GM06990 (cell line): ENCODE data around the gene JPH4.

Experiments used
- DNase-seq: peaks from one replicate; pipeline ENCODE4 v3.0.0-alpha.2; 2011; ENCODE audit not compliant: insufficient read length; ENCODE audit errors: extremely low read depth
- H3K27me3 ChIP-seq: replicated peaks from 2 replicates; pipeline ENCODE4 v1.6.0; 2011; ENCODE audit warnings: low read length; ENCODE audit not compliant: control insufficient read depth, insufficient read depth
- H3K36me3 ChIP-seq: 2 replicates; pipeline ENCODE4 v1.5.1; 2011; ENCODE audit warnings: low read length; ENCODE audit not compliant: control insufficient read depth, insufficient read depth
- H3K4me3 ChIP-seq: replicated peaks from 2 replicates; pipeline ENCODE4 v1.5.1; 2011; ENCODE audit warnings: low read depth, mild to moderate bottlenecking, control low read depth, low read length
- TF ChIP-seq, protein P1 (sequence below): IDR thresholded peaks from 2 replicates; pipeline ENCODE4 v1.5.1; 2011; ENCODE audit warnings: low read length, control low read depth, mild to moderate bottlenecking, inconsistent platforms; ENCODE audit not compliant: insufficient read depth, poor library complexity, severe bottlenecking

Gene JPH4

DNA sequence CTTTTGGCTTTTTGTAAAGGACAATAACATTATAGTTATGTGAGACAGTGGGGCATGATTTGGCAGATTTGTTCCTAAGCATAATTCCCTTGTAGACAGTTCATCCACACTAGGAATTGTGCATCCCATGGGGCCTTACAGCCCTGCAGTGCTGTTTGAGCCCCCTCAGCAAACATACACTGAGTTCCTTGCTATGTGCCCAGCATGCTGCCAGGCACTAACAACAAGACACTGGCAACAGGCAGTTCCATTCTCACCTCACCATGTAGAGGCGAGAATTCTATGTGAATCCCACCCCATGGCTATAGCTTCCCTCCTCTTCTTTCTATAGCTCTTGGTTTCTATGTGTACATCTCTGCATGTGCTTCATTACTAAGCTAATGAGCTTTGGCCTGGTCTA lies 20.6 kb downstream of the JPH4 start:
- no peak for DNase-seq
- TF ChIP-seq, protein P1, sequence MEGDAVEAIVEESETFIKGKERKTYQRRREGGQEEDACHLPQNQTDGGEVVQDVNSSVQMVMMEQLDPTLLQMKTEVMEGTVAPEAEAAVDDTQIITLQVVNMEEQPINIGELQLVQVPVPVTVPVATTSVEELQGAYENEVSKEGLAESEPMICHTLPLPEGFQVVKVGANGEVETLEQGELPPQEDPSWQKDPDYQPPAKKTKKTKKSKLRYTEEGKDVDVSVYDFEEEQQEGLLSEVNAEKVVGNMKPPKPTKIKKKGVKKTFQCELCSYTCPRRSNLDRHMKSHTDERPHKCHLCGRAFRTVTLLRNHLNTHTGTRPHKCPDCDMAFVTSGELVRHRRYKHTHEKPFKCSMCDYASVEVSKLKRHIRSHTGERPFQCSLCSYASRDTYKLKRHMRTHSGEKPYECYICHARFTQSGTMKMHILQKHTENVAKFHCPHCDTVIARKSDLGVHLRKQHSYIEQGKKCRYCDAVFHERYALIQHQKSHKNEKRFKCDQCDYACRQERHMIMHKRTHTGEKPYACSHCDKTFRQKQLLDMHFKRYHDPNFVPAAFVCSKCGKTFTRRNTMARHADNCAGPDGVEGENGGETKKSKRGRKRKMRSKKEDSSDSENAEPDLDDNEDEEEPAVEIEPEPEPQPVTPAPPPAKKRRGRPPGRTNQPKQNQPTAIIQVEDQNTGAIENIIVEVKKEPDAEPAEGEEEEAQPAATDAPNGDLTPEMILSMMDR, result no peak
- Histone ChIP-seq H3K27me3 (no peaks in the 10 kb centered on the region), H3K4me3 (peak overlapping the region; percentile 87), H3K36me3 (peaks cover 30% of the 10 kb centered on the region)

DNA sequence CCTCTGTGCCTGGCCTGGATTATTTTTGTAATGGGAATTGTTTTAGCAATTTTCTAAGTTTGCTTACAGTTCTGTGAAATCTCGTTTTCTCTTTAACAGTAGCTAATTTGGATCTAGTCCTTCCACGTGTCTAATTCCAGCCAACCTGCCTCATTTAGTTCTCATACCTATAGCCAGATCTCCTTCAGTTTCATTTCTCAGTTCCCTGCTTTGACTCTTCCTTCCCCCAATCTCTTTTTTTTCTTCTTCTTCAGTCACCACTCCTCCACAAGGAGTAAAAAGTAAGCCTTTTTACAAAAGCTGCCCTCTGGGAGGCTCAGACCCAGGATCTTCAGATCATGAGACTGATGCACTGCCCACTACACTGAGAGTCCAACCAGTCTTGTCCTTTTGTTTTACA lies 21.1 kb downstream of the JPH4 start:
- H3K4me3 ChIP-seq, result peak overlapping the region; percentile 87
- TF ChIP-seq, protein P1, result no peak
- no peak for DNase-seq

DNA sequence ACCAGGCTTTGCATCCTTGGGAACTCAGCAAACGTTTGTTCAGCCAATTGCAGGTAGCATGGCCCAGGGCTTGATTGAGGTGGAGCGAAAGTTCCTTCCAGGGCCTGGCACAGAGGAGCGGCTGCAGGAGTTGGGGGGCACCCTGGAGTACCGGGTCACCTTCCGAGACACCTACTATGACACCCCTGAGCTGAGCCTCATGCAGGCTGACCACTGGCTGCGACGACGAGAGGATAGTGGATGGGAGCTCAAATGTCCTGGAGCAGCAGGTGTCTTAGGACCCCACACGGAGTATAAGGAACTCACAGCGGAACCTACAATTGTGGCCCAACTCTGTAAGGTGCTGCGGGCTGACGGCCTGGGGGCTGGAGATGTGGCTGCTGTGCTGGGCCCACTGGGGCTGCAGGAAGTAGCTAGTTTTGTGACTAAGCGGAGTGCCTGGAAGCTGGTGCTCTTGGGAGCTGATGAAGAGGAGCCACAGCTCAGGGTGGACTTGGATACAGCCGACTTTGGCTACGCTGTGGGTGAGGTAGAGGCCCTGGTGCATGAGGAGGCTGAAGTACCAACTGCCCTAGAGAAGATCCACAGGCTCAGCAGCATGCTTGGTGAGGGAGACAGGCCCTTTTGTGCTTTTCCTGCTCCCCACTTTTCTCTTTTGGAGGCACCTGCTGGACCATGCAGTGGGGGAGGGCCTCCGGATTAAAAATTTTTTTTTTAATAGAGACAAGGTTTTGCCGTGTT lies 21.7 kb downstream of the JPH4 start:
- TF ChIP-seq, protein P1, result no peak
- DNase-seq, result peak; percentile 46
- H3K27me3 ChIP-seq, result no peaks in the 10 kb centered on the region
- H3K4me3 ChIP-seq, result peak overlapping the region; percentile 87
- peaks cover 23% of the 10 kb centered on the region for H3K36me3 ChIP-seq

More for the DNA sequence above, 21.1 kb downstream of the JPH4 start:
- peaks cover 29% of the 10 kb centered on the region for H3K36me3 ChIP-seq
- H3K27me3 ChIP-seq, result no peaks in the 10 kb centered on the region

DNA sequence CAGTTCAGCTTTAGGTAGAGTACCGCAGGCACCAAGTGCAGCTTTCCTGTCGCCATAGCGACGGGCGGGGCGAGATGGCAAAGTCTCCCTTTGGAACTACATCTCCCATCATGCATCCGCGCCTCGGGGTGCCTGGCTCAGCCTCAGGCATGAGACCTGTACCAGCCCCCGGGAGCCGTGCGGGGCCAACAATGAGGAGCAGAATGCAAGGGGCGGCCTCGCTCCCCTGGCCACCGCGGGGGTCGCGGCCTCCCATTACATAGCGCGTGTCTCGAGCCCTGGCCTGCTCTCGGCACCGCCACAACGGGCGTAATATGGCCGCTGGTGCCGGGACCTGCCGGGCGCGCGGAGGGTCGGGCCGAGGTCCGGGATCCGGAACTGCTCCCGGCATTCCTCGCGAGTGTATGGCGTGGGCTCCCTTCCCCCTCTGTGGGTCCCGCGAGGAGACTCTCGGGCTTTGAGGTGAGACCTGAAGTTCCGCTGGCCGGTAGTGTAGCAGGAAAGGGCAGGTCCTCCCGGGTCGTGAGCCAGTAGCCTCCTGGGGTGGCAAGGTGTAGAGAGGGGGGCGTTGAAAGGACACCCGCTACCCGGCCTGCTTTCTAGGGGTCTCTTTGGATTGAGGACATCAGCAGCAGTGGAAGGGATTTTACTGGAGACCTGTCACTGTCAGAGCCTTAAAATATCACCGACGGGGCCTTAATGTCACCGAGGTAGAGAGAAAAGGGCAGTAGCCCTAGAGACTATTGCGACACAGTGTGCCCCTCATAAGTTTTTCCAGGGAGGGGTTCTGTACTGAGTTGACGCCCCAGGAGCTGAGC lies 22.5 kb downstream of the JPH4 start, which contains the start of gene THTPA:
Gene THTPA (plus strand): TSS at position 390 of the 818 bp plus-strand sequence. CDS start 487 bp downstream, outside the sequence.
- H3K4me3 ChIP-seq, result peak within 1 kb of the TSS; percentile 87
- H3K27me3 ChIP-seq, result no peaks in the 10 kb centered on the region
- peaks cover 16% of the 10 kb centered on the region for H3K36me3 ChIP-seq
- TF ChIP-seq, protein P1, result no peak
- peak; percentile 91 for DNase-seq

DNA sequence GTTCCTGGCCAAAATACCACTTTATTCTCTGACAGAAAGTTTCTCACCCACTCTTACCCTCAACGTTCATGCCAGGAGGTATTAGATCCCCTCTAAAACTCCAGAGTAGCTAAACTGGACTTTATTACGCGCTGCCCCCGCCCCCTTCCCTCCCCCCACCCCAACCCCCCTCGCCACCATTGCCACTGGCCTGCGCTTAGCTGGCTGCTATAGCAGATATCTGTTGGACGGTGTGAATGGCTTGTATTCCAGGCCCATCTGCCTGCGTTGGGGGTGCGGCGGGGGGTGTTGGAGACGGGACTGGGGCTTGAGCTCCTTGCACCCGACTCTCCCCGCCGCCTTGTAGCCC lies 23.1 kb downstream of the JPH4 start:
- Histone ChIP-seq H3K27me3 (no peaks in the 10 kb centered on the region), H3K36me3 (peaks cover 15% of the 10 kb centered on the region), H3K4me3 (peak overlapping the region; percentile 87)
- DNase-seq, result no peak
- TF ChIP-seq, protein P1, result no peak
